HepG2 (cell line): ENCODE results near the gene IGSF11.

Experiments used
- CTCF ChIP-seq: sonication (generic); formaldehyde crosslinking; IDR thresholded peaks from 2 replicates; pipeline ENCODE4 v1.5.0; 2020; ENCODE audit warnings: mild to moderate bottlenecking, missing genetic modification reagents, moderate library complexity
- SMC3 ChIP-seq: IDR thresholded peaks from 2 replicates; pipeline ENCODE4 v1.6.1; 2011; ENCODE audit warnings: low read length, improper control_type of control experiment
- ZNF883 ChIP-seq: sonication (generic); formaldehyde crosslinking; IDR thresholded peaks from 2 replicates; pipeline ENCODE4 v1.5.1; 2020; ENCODE audit warnings: mild to moderate bottlenecking, missing genetic modification reagents; ENCODE audit errors: not compliant biosample characterization

GRCh38 chr3:118941236-118941635, 93.4 kb downstream of the IGSF11 start:
- no peak for TF ChIP-seq ZNF883 (CRISPR knock-in tag)
- TF ChIP-seq SMC3 = no peak
- no peak for TF ChIP-seq CTCF
